IMR-90 (cell line): ENCODE measurements around the gene DOCK4. TPM values are rescaled to one million over a fixed set of nuclear protein-coding genes. Genes with fewer than 3 reads are reported as not detected.

Experiments used
- ATAC-seq: fragments of 200-7000 bp; cut with Tn5 transposase; 2 replicates; pipeline ENCODE4 v1.9.1; 2020; ENCODE audit warnings: low read depth, mild to moderate bottlenecking, moderate library complexity
- BruUV-seq: library from RNA; stranded (reverse); fragments of 400-500 nt; replicated peaks from 2 replicates; lab custom pipeline; 2021; lab: Mats Ljungman, UMichigan
- CTCF ChIA-PET: fragments of 300-600 bp; formaldehyde crosslinking; extraction: SDS; loops from one replicate; lab custom pipeline; 2021; ENCODE audit warnings: antibody characterized with exemption; lab: Yijun Ruan, JAX
- POLR2A ChIA-PET: fragments of 300-600 bp; sonication (Branson Sonifier 250); formaldehyde crosslinking; loops from one replicate; lab custom pipeline; 2022; ENCODE audit warnings: antibody characterized with exemption; ENCODE audit not compliant: unreplicated experiment; lab: Charles Lee
- DNase-seq: peaks from one replicate; pipeline ENCODE4 v3.0.0; 2013
- H2AFZ ChIP-seq: replicated peaks from 2 replicates; pipeline ENCODE3; 2013; ENCODE audit warnings: low read length, mild to moderate bottlenecking; ENCODE audit not compliant: poor library complexity
- H2AK5ac ChIP-seq: 2 replicates; pipeline ENCODE4 v1.6.1; 2013; ENCODE audit warnings: low read depth, low read length, inconsistent platforms
- H2AK9ac ChIP-seq: replicated peaks from 2 replicates; pipeline ENCODE3; 2013; ENCODE audit warnings: mild to moderate bottlenecking, low read depth, low read length, moderate library complexity; ENCODE audit not compliant: poor library complexity
- H2BK120ac ChIP-seq: 2 replicates; pipeline ENCODE4 v1.6.1; 2013; ENCODE audit warnings: low read depth, low read length, inconsistent platforms
- H2BK15ac ChIP-seq: 3 replicates; pipeline ENCODE4 v1.6.1; 2013; ENCODE audit warnings: low read depth, low read length, inconsistent platforms
- H2BK20ac ChIP-seq: 2 replicates; pipeline ENCODE4 v1.6.1; 2013; ENCODE audit warnings: low read depth, mild to moderate bottlenecking, inconsistent platforms, low read length, moderate library complexity
- H2BK5ac ChIP-seq: 2 replicates; pipeline ENCODE4 v1.6.1; 2013; ENCODE audit warnings: mild to moderate bottlenecking, low read depth, low read length, inconsistent platforms; ENCODE audit not compliant: poor library complexity, severe bottlenecking
- H3K14ac ChIP-seq: replicated peaks from 2 replicates; pipeline ENCODE4 v1.6.1; 2013; ENCODE audit warnings: low read depth, low read length, inconsistent platforms
- H3K18ac ChIP-seq: 2 replicates; pipeline ENCODE4 v1.6.1; 2013; ENCODE audit warnings: low read depth, low read length, control low read depth
- H3K23ac ChIP-seq: 2 replicates; pipeline ENCODE4 v1.6.1; 2013; ENCODE audit warnings: low read depth, low read length, inconsistent platforms
- H3K27ac ChIP-seq: 2 replicates; pipeline ENCODE4 v1.5.1; 2013; ENCODE audit warnings: mild to moderate bottlenecking, control low read depth, low read length; ENCODE audit not compliant: insufficient read depth
- H3K27me3 ChIP-seq: 2 replicates; pipeline ENCODE4 v1.6.1; 2013; ENCODE audit warnings: low read length; ENCODE audit not compliant: control insufficient read depth, insufficient read depth
- H3K36me3 ChIP-seq: 2 replicates; pipeline ENCODE4 v1.6.1; 2013; ENCODE audit warnings: low read length, mixed read lengths; ENCODE audit not compliant: control insufficient read depth, insufficient read depth
- H3K4ac ChIP-seq: 2 replicates; pipeline ENCODE4 v1.6.1; 2013; ENCODE audit warnings: low read depth, low read length, inconsistent platforms
- H3K4me1 ChIP-seq: 2 replicates; pipeline ENCODE4 v1.6.1; 2013; ENCODE audit warnings: low read length, mixed read lengths; ENCODE audit not compliant: control insufficient read depth, insufficient read depth
- H3K4me2 ChIP-seq: 2 replicates; pipeline ENCODE4 v1.6.1; 2013; ENCODE audit warnings: low read depth, mild to moderate bottlenecking, control low read depth, low read length, moderate library complexity
- H3K4me3 ChIP-seq: 2 replicates; pipeline ENCODE4 v1.5.1; 2013; ENCODE audit warnings: low read depth, mild to moderate bottlenecking, control low read depth, low read length, moderate library complexity; ENCODE audit not compliant: insufficient read depth
- H3K56ac ChIP-seq: 2 replicates; pipeline ENCODE4 v1.6.1; 2013; ENCODE audit warnings: low read length, inconsistent platforms; ENCODE audit not compliant: insufficient read depth; ENCODE audit errors: extremely low read depth
- H3K79me1 ChIP-seq, 2 experiments: 2 replicates each; pipeline ENCODE4 v1.6.1; 2013; ENCODE audit warnings: low read length in 2 of 2, inconsistent platforms in 1 of 2, low read depth in 1 of 2
- H3K9ac ChIP-seq: 2 replicates; pipeline ENCODE4 v1.6.1; 2013; ENCODE audit warnings: low read depth, low read length, control low read depth
- H3K9me1 ChIP-seq: 2 replicates; pipeline ENCODE4 v1.6.1; 2013; ENCODE audit warnings: low read length, inconsistent platforms; ENCODE audit not compliant: insufficient read depth
- H3K9me3 ChIP-seq: 2 replicates; pipeline ENCODE4 v1.6.1; 2013; ENCODE audit warnings: low read length; ENCODE audit not compliant: control insufficient read depth, insufficient read depth
- H4K20me1 ChIP-seq: 2 replicates; pipeline ENCODE4 v1.6.1; 2013; ENCODE audit warnings: low read length, inconsistent platforms; ENCODE audit not compliant: insufficient read depth
- H4K5ac ChIP-seq: 2 replicates; pipeline ENCODE4 v1.6.1; 2013; ENCODE audit warnings: mild to moderate bottlenecking, low read depth, low read length, control low read depth
- H4K8ac ChIP-seq, 2 experiments: 2 replicates each; pipeline ENCODE4 v1.6.1; 2013; ENCODE audit warnings: low read depth in 2 of 2, low read length in 2 of 2, control low read depth in 1 of 2, inconsistent platforms in 1 of 2
- H4K91ac ChIP-seq: 2 replicates; pipeline ENCODE4 v1.6.1; 2013; ENCODE audit warnings: low read depth, low read length, inconsistent platforms; ENCODE audit not compliant: insufficient read depth
- CEBPB ChIP-seq: IDR thresholded peaks from 2 replicates; pipeline ENCODE4 v1.6.1; 2012; ENCODE audit warnings: low read depth, low read length, improper control_type of control experiment
- CHD1 ChIP-seq: IDR thresholded peaks from 2 replicates; pipeline ENCODE4 v1.6.1; 2012; ENCODE audit warnings: low read depth, low read length, improper control_type of control experiment
- CTCF ChIP-seq: conservative IDR thresholded peaks from 2 replicates; pipeline ENCODE4 v1.5.1; 2012; ENCODE audit warnings: mild to moderate bottlenecking, low read depth, low read length, improper control_type of control experiment
- ELK1 ChIP-seq: fragments of 150-350 bp; IDR thresholded peaks from 2 replicates; pipeline ENCODE4 v1.6.1; 2016; ENCODE audit warnings: low read depth, mild to moderate bottlenecking, low read length, moderate library complexity, borderline replicate concordance
- FOS ChIP-seq: fragments of 150-350 bp; IDR thresholded peaks from 2 replicates; pipeline ENCODE4 v1.6.1; 2016; ENCODE audit warnings: low read depth, low read length
- MAFK ChIP-seq: IDR thresholded peaks from 2 replicates; pipeline ENCODE4 v1.6.1; 2012; ENCODE audit warnings: low read depth, low read length, improper control_type of control experiment
- MAZ ChIP-seq: IDR thresholded peaks from 2 replicates; pipeline ENCODE4 v1.6.1; 2012; ENCODE audit warnings: low read depth, mild to moderate bottlenecking, low read length, improper control_type of control experiment, moderate library complexity, borderline replicate concordance
- NFE2L2 ChIP-seq: fragments of 150-350 bp; IDR thresholded peaks from 2 replicates; pipeline ENCODE4 v1.6.1; 2016; ENCODE audit warnings: low read depth, mild to moderate bottlenecking, low read length
- POLR2A ChIP-seq: IDR thresholded peaks from 2 replicates; pipeline ENCODE4 v1.6.1; 2012; ENCODE audit warnings: mild to moderate bottlenecking, low read depth, low read length
- RAD21 ChIP-seq: IDR thresholded peaks from 2 replicates; pipeline ENCODE4 v1.6.1; 2012; ENCODE audit warnings: low read length, improper control_type of control experiment
- RCOR1 ChIP-seq: IDR thresholded peaks from 2 replicates; pipeline ENCODE4 v1.6.1; 2012; ENCODE audit warnings: mild to moderate bottlenecking, low read length, improper control_type of control experiment; ENCODE audit not compliant: insufficient replicate concordance
- RFX5 ChIP-seq: IDR thresholded peaks from 2 replicates; pipeline ENCODE4 v1.8.0; 2012; ENCODE audit warnings: low read depth, mild to moderate bottlenecking, low read length, moderate library complexity
- SMC3 ChIP-seq: fragments of 150-350 bp; IDR thresholded peaks from 2 replicates; pipeline ENCODE4 v1.6.1; 2016; ENCODE audit warnings: low read depth, mild to moderate bottlenecking, antibody characterized with exemption, low read length, moderate library complexity
- USF2 ChIP-seq: fragments of 150-350 bp; IDR thresholded peaks from 2 replicates; pipeline ENCODE4 v1.6.1; 2017; ENCODE audit warnings: mild to moderate bottlenecking, antibody characterized with exemption, low read length, low read depth
- WGBS, 2 experiments: methylation state at CpG; one replicate each; pipeline versions ENCODE4 v1.1.5 to v1.1.7; 2013; ENCODE audit warnings: missing lambda C conversion rate in 2 of 2; ENCODE audit not compliant: insufficient read length in 1 of 2; ENCODE audit errors: extremely low coverage in 2 of 2; 5-methylcytosine and 5-hydroxymethylcytosine counted together
- dilution Hi-C: fragments of 300-500 bp; cut with HindIII; formaldehyde crosslinking; loops from one replicate; pipeline ENCODE4 v1.14.3; 2018; ENCODE audit warnings: low sequenced_read_pairs; ENCODE audit not compliant: unreplicated experiment
- in situ Hi-C: fragments of 300-500 bp; cut with MboI; formaldehyde crosslinking; loops from 3 replicates; pipeline ENCODE4 v1.14.3; 2019; ENCODE audit warnings: low sequenced_read_pairs, inconsistent platforms, mixed read lengths
- intact Hi-C: fragments of 100-400 bp; cut with micrococcal nuclease; formaldehyde crosslinking; loops from 2 replicates; pipeline ENCODE4 v1.10.0; 2022
- polyA plus RNA-seq, 3 experiments: library from polyadenylated mRNA; depleted of rRNA; stranded (reverse); fragments of >200 nt; gene quantifications; 2 replicates each; pipeline ENCODE4 v1.2.3, GENCODE V29; 2012; ENCODE audit warnings: low replicate concordance in 1 of 3
- total RNA-seq: library from RNA; depleted of rRNA; stranded (reverse); fragments of >200 nt; gene quantifications from 2 replicates; pipeline ENCODE4 v1.2.3, GENCODE V29; 2012

Gene DOCK4
- total and polyA plus RNA-seq, 2 of the 4 experiments (the other 2 are of a cell fraction), result 4.4 to 12.2 TPM

- Histone ChIP-seq H3K4me2 (no peak overlapping the region), H3K4me3 (no peak overlapping the region), H2BK120ac (no peak overlapping the region), H4K91ac (no peak overlapping the region), H3K36me3 (peaks cover 4% of the 10 kb centered on the region; the same call in 1 of the 2 replicates), H2AFZ (no peak overlapping the region), H4K8ac (no peak overlapping the region), H2BK5ac (no peak overlapping the region), H3K27ac (no peak overlapping the region), H2AK5ac (no peak overlapping the region), H3K4me1 (no peaks in the 10 kb centered on the region), H4K20me1 (no peaks in the 10 kb centered on the region), H2BK20ac (no peak overlapping the region), H3K4ac (no peak overlapping the region), H3K9me1 (no peaks in the 10 kb centered on the region), H4K5ac (no peak overlapping the region), H3K18ac (no peak overlapping the region), H3K9ac (no peak overlapping the region), H3K14ac (no peak overlapping the region), H3K9me3 (no peaks in the 10 kb centered on the region), H3K79me1 (no peaks in the 10 kb centered on the region), H2BK15ac (no peak overlapping the region), H3K27me3 (no peaks in the 10 kb centered on the region), H2AK9ac (no peak overlapping the region), H3K23ac (no peak overlapping the region), H3K56ac (no peak overlapping the region)
- no TSS peak for BruUV-seq
- no CpG with 5 or more reads among the region's 2 CpGs for WGBS, 2 experiments
- DNase-seq, result no peak
- CTCF ChIA-PET, result no interaction called here
- intact Hi-C loops (no loop called here), in situ Hi-C loops (loop anchor here (25.0 kb wide), 2 partner anchors 461 to 1136 kb away; partner anchors contain the start of genes DOCK4 and ZNF277), dilution Hi-C loops (no loop called here)
- TF ChIP-seq ELK1, result no peak
- no peak for TF ChIP-seq RFX5
- TF ChIP-seq NFE2L2, result no peak
- no peak for TF ChIP-seq CTCF
- no peak for TF ChIP-seq CHD1
- no peak for TF ChIP-seq RAD21
- no peak for TF ChIP-seq USF2
- no peak for TF ChIP-seq FOS
- no peak for TF ChIP-seq POLR2A
- no peak for TF ChIP-seq MAFK
- no peak for TF ChIP-seq MAZ
- no peak for TF ChIP-seq CEBPB
- TF ChIP-seq SMC3, result no peak
- no peak for TF ChIP-seq RCOR1
- no peak for ATAC-seq
- POLR2A ChIA-PET, result interaction anchor here (0.7 kb wide), 1 partner anchor 64 kb away, joined by 8 read pairs; no protein-coding TSS in a partner anchor
Observed at GRCh38 chr7:111750878-111751277, 455.3 kb downstream of the DOCK4 start.
